Measurements from ENCODE around the gene NLGN4Y.

The NLGN4Y gene

GRCh38 chrY:14679181-14679580 is 154.9 kb downstream of the NLGN4Y start:
- DNase-seq: no peak

GRCh38 chrY:14694543-14694942 is 170.2 kb downstream of the NLGN4Y start:
- no peak for DNase-seq

- DNase-seq: no peak
These were observed 183.8 kb downstream of the NLGN4Y start for GRCh38 chrY:14708158-14708557.

- DNase-seq: no peak
These were observed 217.3 kb downstream of the NLGN4Y start for GRCh38 chrY:14741596-14741995.

- DNase-seq: no peak
These were observed 224.0 kb downstream of the NLGN4Y start for GRCh38 chrY:14748329-14748728.

GRCh38 chrY:14755571-14755970 is 231.2 kb downstream of the NLGN4Y start:
- DNase-seq: no peak

- DNase-seq: no peak
These were observed 238.6 kb downstream of the NLGN4Y start for GRCh38 chrY:14762903-14763302.

GRCh38 chrY:14763600-14763999 is 239.3 kb downstream of the NLGN4Y start:
- DNase-seq: no peak

- no peak for DNase-seq
These were observed 253.9 kb downstream of the NLGN4Y start for GRCh38 chrY:14778208-14778607.

GRCh38 chrY:14793104-14793503 is 268.8 kb downstream of the NLGN4Y start:
- no peak for DNase-seq

GRCh38 chrY:14793674-14794073 is 269.3 kb downstream of the NLGN4Y start:
- DNase-seq: no peak

GRCh38 chrY:14798010-14798409 is 273.7 kb downstream of the NLGN4Y start:
- no peak for DNase-seq

- DNase-seq: no peak
These were observed 276.8 kb downstream of the NLGN4Y start for GRCh38 chrY:14801096-14801495.

GRCh38 chrY:14802125-14802524 is 277.8 kb downstream of the NLGN4Y start:
- DNase-seq: no peak

GRCh38 chrY:14804041-14804440 is 279.7 kb downstream of the NLGN4Y start:
- DNase-seq: no peak

- DNase-seq: no peak
These were observed 294.1 kb downstream of the NLGN4Y start for GRCh38 chrY:14818452-14818851.

- no peak for DNase-seq
These were observed 297.9 kb downstream of the NLGN4Y start for GRCh38 chrY:14822201-14822600.

GRCh38 chrY:14822906-14823305 is 298.6 kb downstream of the NLGN4Y start:
- DNase-seq: no peak

GRCh38 chrY:14824583-14824982 is 300.3 kb downstream of the NLGN4Y start:
- no peak for DNase-seq

- no peak for DNase-seq
These were observed 301.4 kb downstream of the NLGN4Y start for GRCh38 chrY:14825728-14826127.

- DNase-seq: no peak
These were observed 304.2 kb downstream of the NLGN4Y start for GRCh38 chrY:14828531-14828930.

- no peak for DNase-seq
These were observed 305.1 kb downstream of the NLGN4Y start for GRCh38 chrY:14829366-14829885.

- no peak for DNase-seq
These were observed 310.1 kb downstream of the NLGN4Y start for GRCh38 chrY:14834103-14835060.

GRCh38 chrY:14837466-14837865 is 313.1 kb downstream of the NLGN4Y start:
- DNase-seq: no peak

GRCh38 chrY:14850734-14851133 is 326.4 kb downstream of the NLGN4Y start:
- no peak for DNase-seq

Measured in NCI-H82 (cell line).